B cell (primary cell): ENCODE data around the gene LSM4. TPM values are rescaled to one million over a fixed set of nuclear protein-coding genes. Genes with fewer than 3 reads are reported as not detected.

ENCODE experiments used
- ATAC-seq: fragments of 200-7000 bp; cut with Tn5 transposase; one replicate; pipeline ENCODE4 v1.10.0; 2021; ENCODE audit warnings: low read depth, mild to moderate bottlenecking, moderate number of reproducible peaks, moderate library complexity
- CTCF ChIA-PET: fragments of 350-600 bp; sonication (Branson Sonifier 250); formaldehyde crosslinking; loops from one replicate; lab custom pipeline; 2021; ENCODE audit warnings: antibody characterized with exemption, inconsistent platforms; lab: Charles Lee
- POLR2A ChIA-PET: fragments of 350-600 bp; sonication (Branson Sonifier 250); formaldehyde crosslinking; loops from one replicate; lab custom pipeline; 2021; ENCODE audit warnings: antibody characterized with exemption; lab: Charles Lee
- DNase-seq: peaks from one replicate; pipeline ENCODE4 v3.0.0; 2013
- H2AFZ ChIP-seq: 2 replicates; pipeline ENCODE4 v1.6.1; 2012; ENCODE audit warnings: mild to moderate bottlenecking, low read depth, low read length; ENCODE audit not compliant: insufficient read depth, poor library complexity, severe bottlenecking
- H3K27ac ChIP-seq, 2 donors: 1 replicate in 1 of 2; 2 replicates in 1 of 2; pipeline ENCODE4 v1.5.1; 2012 to 2013; ENCODE audit warnings: low read length in 2 of 2, mild to moderate bottlenecking in 2 of 2, moderate library complexity in 1 of 2
- H3K27me3 ChIP-seq, 4 experiments: fragments of 200-600 bp in 1 of 4; sonication (generic) in 1 of 4; replicated peaks in 1 of 4; 1 replicate in 2 of 4; 2 replicates in 2 of 4; pipeline versions ENCODE4 v1.6.1 to v1.7.0; 2013 to 2016; ENCODE audit warnings: low read length in 3 of 4, mild to moderate bottlenecking in 2 of 4, mixed read lengths in 1 of 4, moderate library complexity in 1 of 4; ENCODE audit not compliant: insufficient read depth in 4 of 4, control insufficient read depth in 3 of 4; ENCODE audit errors: control extremely low read depth in 1 of 4
- H3K36me3 ChIP-seq, 2 experiments: replicated peaks in 1 of 2; 1 replicate in 1 of 2; 2 replicates in 1 of 2; pipeline versions ENCODE4 v1.6.1 to v1.7.1; 2013; ENCODE audit warnings: low read length in 1 of 2; ENCODE audit not compliant: insufficient read depth in 2 of 2, control insufficient read depth in 1 of 2; ENCODE audit errors: control extremely low read depth in 1 of 2, extremely low read depth in 1 of 2
- H3K4me1 ChIP-seq, 2 donors: fragments of 200-600 bp in 1 of 2; sonication (generic) in 1 of 2; 1 replicate in 1 of 2; 2 replicates in 1 of 2; pipeline versions ENCODE4 v1.5.1 to v1.6.1; 2013 to 2017; ENCODE audit warnings: low read length in 2 of 2; ENCODE audit not compliant: control insufficient read depth in 2 of 2, insufficient read depth in 2 of 2
- H3K4me2 ChIP-seq: replicated peaks from 2 replicates; pipeline ENCODE3; 2012; ENCODE audit warnings: mild to moderate bottlenecking, low read depth, low read length; ENCODE audit not compliant: poor library complexity, severe bottlenecking
- H3K4me3 ChIP-seq, 5 experiments: fragments of 200-600 bp in 1 of 5; sonication (generic) in 1 of 5; 1 replicate in 3 of 5; 2 replicates in 2 of 5; pipeline versions ENCODE4 v1.5.1 to v1.7.0; 2011 to 2016; ENCODE audit warnings: low read length in 4 of 5, mild to moderate bottlenecking in 4 of 5, low read depth in 2 of 5, control low read depth in 1 of 5, moderate library complexity in 1 of 5; ENCODE audit not compliant: insufficient read depth in 1 of 5; ENCODE audit errors: control extremely low read depth in 1 of 5, extremely low read depth in 1 of 5
- H3K79me2 ChIP-seq: fragments of 200-600 bp; sonication (generic); one replicate; pipeline ENCODE4 v1.6.0; 2016; ENCODE audit warnings: low read length; ENCODE audit not compliant: control insufficient read depth, insufficient read depth
- H3K9ac ChIP-seq: fragments of 200-600 bp; sonication (generic); 2 replicates; pipeline ENCODE4 v1.6.1; 2017; ENCODE audit warnings: mild to moderate bottlenecking, low read length, moderate library complexity
- H3K9me3 ChIP-seq, 3 donors: one replicate each; pipeline versions ENCODE4 v1.6.1 to v1.7.1; 2013; ENCODE audit warnings: low read length in 2 of 3; ENCODE audit not compliant: control insufficient read depth in 2 of 3, insufficient read depth in 1 of 3; ENCODE audit errors: control extremely low read depth in 1 of 3
- H4K20me1 ChIP-seq: 2 replicates; pipeline ENCODE4 v1.6.0; 2012; ENCODE audit warnings: mild to moderate bottlenecking, low read length; ENCODE audit not compliant: insufficient read depth, control insufficient read depth, poor library complexity, severe bottlenecking
- H3K27ac Mint-ChIP-seq: one replicate; pipeline ENCODE4 v1.8.0; 2021; ENCODE audit warnings: mixed read lengths
- H3K27me3 Mint-ChIP-seq: one replicate; pipeline ENCODE4 v1.8.0; 2021; ENCODE audit warnings: mixed read lengths
- H3K4me1 Mint-ChIP-seq: one replicate; pipeline ENCODE4 v1.8.0; 2021; ENCODE audit warnings: mixed read lengths
- H3K4me3 Mint-ChIP-seq: one replicate; pipeline ENCODE4 v1.8.0; 2021; ENCODE audit warnings: mixed read lengths
- H3K9me3 Mint-ChIP-seq: one replicate; pipeline ENCODE4 v1.8.0; 2022; ENCODE audit warnings: mixed read lengths; ENCODE audit not compliant: insufficient read depth
- EZH2 ChIP-seq: IDR thresholded peaks from 2 replicates; pipeline ENCODE4 v1.6.1; 2012; ENCODE audit warnings: borderline replicate concordance, low read depth, mild to moderate bottlenecking, moderate library complexity, low read length; ENCODE audit not compliant: insufficient read depth, poor library complexity, severe bottlenecking
- WGBS: methylation state at CpG from one replicate; pipeline ENCODE4 v1.1.5; 2013; ENCODE audit warnings: missing lambda C conversion rate; ENCODE audit not compliant: insufficient coverage; 5-methylcytosine and 5-hydroxymethylcytosine counted together
- intact Hi-C: fragments of 100-400 bp; cut with micrococcal nuclease; formaldehyde crosslinking; loops from one replicate; pipeline ENCODE4 v1.10.0; 2022
- polyA plus RNA-seq: library from polyadenylated mRNA; depleted of rRNA; stranded (reverse); fragments of >200 nt; gene quantifications from 2 replicates; pipeline ENCODE4 v1.2.3, GENCODE V29; 2012
- total RNA-seq, 2 donors: library from RNA; stranded (reverse); fragments of 120-200 nt in 1 of 2; gene quantifications; 1 replicate in 1 of 2; 2 replicates in 1 of 2; pipeline versions ENCODE4 v1.2.3 to v1.2.4, GENCODE V29; 2013 to 2022
- TF ChIP-seq, protein P1 (sequence below): fragments of 200-600 bp; IDR thresholded peaks from one replicate; pipeline ENCODE4 v1.8.0; 2022; ENCODE audit warnings: antibody characterized with exemption, mild to moderate bottlenecking

Gene LSM4
- total and polyA plus RNA-seq, 2 donors (not counting 1 experiment from before 2014, with no cell fraction given) = 66.3 to 86.1 TPM

DNA sequence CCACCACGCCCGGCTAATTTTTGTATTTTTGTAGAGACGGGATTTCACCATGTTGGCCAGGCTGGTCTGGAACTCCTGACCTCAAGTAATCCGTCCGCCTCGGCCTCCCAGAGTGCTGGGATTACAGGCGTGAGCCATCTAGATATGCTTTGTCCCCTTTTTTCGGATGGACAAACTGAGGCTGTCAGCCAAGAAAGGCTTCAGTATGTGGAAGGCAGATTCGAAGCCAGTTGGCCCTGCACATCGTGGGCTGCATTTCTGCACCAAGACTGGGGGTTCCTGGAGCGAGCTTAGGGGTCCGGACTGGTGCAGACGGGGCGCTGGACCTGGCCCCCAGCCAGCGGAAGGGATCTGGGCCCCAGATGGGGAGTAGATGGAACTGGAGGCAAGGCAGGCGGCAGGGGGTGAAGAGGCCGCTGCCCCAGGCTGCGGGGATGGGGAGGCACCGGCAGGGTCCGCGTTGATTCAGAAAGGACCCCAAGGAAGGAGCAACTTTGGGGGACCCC, 31.8 kb downstream of the LSM4 start:
- H3K27me3 ChIP-seq = no peaks in the 10 kb centered on the region
- TF ChIP-seq, protein P1, sequence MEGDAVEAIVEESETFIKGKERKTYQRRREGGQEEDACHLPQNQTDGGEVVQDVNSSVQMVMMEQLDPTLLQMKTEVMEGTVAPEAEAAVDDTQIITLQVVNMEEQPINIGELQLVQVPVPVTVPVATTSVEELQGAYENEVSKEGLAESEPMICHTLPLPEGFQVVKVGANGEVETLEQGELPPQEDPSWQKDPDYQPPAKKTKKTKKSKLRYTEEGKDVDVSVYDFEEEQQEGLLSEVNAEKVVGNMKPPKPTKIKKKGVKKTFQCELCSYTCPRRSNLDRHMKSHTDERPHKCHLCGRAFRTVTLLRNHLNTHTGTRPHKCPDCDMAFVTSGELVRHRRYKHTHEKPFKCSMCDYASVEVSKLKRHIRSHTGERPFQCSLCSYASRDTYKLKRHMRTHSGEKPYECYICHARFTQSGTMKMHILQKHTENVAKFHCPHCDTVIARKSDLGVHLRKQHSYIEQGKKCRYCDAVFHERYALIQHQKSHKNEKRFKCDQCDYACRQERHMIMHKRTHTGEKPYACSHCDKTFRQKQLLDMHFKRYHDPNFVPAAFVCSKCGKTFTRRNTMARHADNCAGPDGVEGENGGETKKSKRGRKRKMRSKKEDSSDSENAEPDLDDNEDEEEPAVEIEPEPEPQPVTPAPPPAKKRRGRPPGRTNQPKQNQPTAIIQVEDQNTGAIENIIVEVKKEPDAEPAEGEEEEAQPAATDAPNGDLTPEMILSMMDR = no peak
- TF ChIP-seq EZH2 = no peak
- no peak for DNase-seq
- Mint-ChIP-seq H3K27me3 (no peaks in the 10 kb centered on the region), H3K27ac (peak overlapping the region; percentile 93), H3K9me3 (no peaks in the 10 kb centered on the region), H3K4me3 (peak overlapping the region; percentile 82), H3K4me1 (peaks cover 61% of the 10 kb centered on the region)
- peak overlapping the region in 4 of 5 experiments; percentile 82 to 99 (median 92) for H3K4me3 ChIP-seq
- H3K4me1 ChIP-seq = peaks cover 48 to 68% of the 10 kb centered on the region in 2 donors
- ATAC-seq = no peak
- 26% methylated on average over 21 of the region's 21 CpGs for WGBS
- peaks cover 5% of the 10 kb centered on the region for H3K79me2 ChIP-seq
- H4K20me1 ChIP-seq = no peaks in the 10 kb centered on the region
- ChIA-PET POLR2A (interaction anchor here (0.7 to 6.6 kb wide), 7 partner anchors 11 to 392 kb away, joined by 3 to 318 read pairs (median 7); partner anchors contain the start of genes CRTC1, JUND and LSM4), CTCF (interaction anchor here (0.7 to 6.5 kb wide), 5 partner anchors 10 to 66 kb away, joined by 4 to 138 read pairs (median 8); partner anchors contain the start of genes JUND and LSM4)
- intact Hi-C loops = loop anchor here (5.0 kb wide), 1 partner anchor 269 kb away; no protein-coding TSS in a partner anchor
- no peaks in the 10 kb centered on the region for H3K36me3 ChIP-seq
- peak overlapping the region; percentile 100 for H3K27ac ChIP-seq
- H3K9me3 ChIP-seq = no peaks in the 10 kb centered on the region
- peak overlapping the region; percentile 26 for H2AFZ ChIP-seq
- H3K9ac ChIP-seq = peak overlapping the region; percentile 100
- peak overlapping the region; percentile 99 for H3K4me2 ChIP-seq
